ENCODE measurements around the gene ZMIZ2. TPM values are rescaled to one million over a fixed set of nuclear protein-coding genes. Genes with fewer than 3 reads are reported as not detected.
"Not testable (repeated sequence)": the region's sequence is repeated elsewhere in the genome, so short reads cannot be mapped to it uniquely, and the experiment has no call there.

ZMIZ2 gene
- total RNA-seq, 1 donor from 2014 or later, result 54.1 TPM

- ATAC-seq (ENCODE audit: poor library complexity) (no peak), DNase-seq (no peak)
- intact Hi-C loops (cut with DNase I), result no loop called here
Measured at GRCh38 chr7:44787762-44788161, 39.1 kb downstream of the ZMIZ2 start.

DNA sequence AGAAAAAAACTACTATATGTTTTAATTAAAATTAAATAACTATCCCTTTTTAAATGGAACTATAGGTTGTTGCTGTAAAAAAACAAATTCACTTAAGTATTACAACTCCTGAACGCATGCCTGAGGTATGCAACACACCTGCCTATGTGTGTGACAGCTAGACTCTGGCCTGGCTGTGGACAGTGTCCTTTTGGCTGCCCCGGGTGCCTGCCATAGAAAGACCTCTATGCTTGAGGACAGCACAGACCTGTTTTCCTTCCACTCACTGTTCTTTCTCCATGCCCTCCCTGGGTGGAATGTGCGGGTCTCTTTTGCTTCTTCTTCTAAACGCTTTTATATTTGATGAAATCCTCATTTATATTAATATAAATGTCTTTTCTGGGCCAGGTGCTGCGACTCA, 41.3 kb downstream of the ZMIZ2 start:
- no peak for ATAC-seq (ENCODE audit: poor library complexity)
- intact Hi-C loops (cut with DNase I), result loop anchor here (5.0 kb wide), 1 partner anchor 38 kb away; no protein-coding TSS in a partner anchor
- no peak for DNase-seq

DNA sequence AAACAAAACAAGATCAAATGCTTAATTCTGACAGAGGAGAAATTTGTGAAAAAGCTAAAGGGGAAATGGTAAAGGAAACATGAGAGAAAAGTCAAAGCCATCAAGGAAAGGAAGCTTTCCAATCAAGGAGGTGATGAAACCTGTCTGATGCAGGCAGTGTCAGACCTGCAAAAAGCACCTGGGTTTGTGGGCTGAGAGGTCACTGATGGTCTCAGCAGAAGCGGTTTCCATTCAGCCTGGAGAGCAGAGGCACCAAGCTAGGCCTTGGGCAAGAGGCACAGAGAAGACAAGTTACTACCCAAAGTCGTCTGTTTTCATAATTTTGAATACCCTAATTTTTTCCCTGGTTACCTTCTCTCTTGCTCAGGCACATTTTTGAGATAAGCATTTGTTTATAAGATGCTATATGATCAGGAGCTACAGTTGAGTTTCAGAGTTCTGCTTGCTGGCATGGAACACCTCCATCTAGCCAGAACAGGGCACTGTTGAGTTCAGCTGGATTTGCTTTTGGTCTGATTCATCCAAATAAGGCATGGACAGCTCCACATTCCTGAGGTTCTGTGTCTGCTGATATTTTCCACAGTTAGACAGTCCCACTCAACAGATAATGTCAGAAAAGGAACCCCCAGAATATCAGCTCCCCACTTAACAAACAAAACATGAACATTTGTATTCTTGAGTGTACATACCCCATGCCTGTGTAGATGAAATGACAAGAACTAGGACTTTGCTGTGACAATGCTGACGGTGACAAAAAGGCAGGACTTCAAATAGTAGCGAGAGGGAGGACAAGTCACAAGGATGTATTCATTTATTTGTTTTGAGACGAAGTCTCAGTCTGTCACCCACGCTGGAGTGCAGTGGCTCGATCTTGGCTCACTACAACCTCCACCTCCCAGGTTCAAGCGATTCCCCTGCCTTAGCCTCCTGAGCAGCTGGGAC, 42.9 kb downstream of the ZMIZ2 start:
- intact Hi-C loops (cut with DNase I), result loop anchor here (5.0 kb wide), 1 partner anchor 39 kb away; no protein-coding TSS in a partner anchor
- DNase-seq (no peak), ATAC-seq (ENCODE audit: poor library complexity) (no peak)

DNA sequence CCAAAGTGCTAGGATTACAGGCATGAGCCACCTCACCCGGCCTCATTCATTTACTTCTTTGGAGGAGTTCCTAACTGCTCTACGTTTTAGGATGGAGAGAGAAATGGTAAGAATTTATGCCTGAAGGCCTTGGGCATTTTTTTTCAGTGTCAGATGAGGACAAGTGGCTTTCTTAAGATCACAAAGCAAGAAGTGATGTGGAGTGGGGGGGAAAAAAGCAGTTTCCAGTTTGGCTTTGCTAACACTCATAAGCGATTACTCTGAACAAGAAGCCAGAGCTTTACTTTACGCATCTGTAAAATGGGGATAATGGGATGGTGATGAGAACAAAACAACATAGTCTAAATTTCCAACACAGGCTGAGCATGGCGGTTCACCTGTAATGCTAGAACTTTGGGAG, 45.3 kb downstream of the ZMIZ2 start:
- ATAC-seq (ENCODE audit: poor library complexity), result no peak
- intact Hi-C loops (cut with DNase I), result loop anchor here (5.0 kb wide), 1 partner anchor 42 kb away; no protein-coding TSS in a partner anchor
- DNase-seq, result no peak

- intact Hi-C loops (cut with DNase I), result loop anchor here (5.0 kb wide), 1 partner anchor 42 kb away; no protein-coding TSS in a partner anchor
- no peak for ATAC-seq (ENCODE audit: poor library complexity)
Measured at GRCh38 chr7:44794331-44794730, 45.7 kb downstream of the ZMIZ2 start.

GRCh38 chr7:44796034-44796503, 47.4 kb downstream of the ZMIZ2 start:
- DNase-seq (no peak), ATAC-seq (ENCODE audit: poor library complexity) (peak; percentile 15)
- intact Hi-C loops (cut with DNase I), result loop anchor here (5.0 kb wide), 1 partner anchor 189 kb away; the partner anchor contains the start of gene OGDH

More at GRCh38 chr7:44794331-44794730, 45.7 kb downstream of the ZMIZ2 start:
- DNase-seq, result no peak

- intact Hi-C loops (cut with DNase I), result loop anchor here (5.0 kb wide), 1 partner anchor 189 kb away; the partner anchor contains the start of gene OGDH
- ATAC-seq (ENCODE audit: poor library complexity) (peak; percentile 96), DNase-seq (peak; percentile 99)
Measured at GRCh38 chr7:44796504-44797328, 48.1 kb downstream of the ZMIZ2 start, which contains the start of gene PPIA. PPIA (plus strand) TSS chr7:44796681; CDS start chr7:44796725, 44 bp downstream.

- ATAC-seq (ENCODE audit: poor library complexity) (peak; percentile 84), DNase-seq (peak; percentile 93)
- intact Hi-C loops (cut with DNase I), result loop anchor here (5.0 kb wide), 1 partner anchor 190 kb away; the partner anchor contains the start of gene OGDH
Measured at GRCh38 chr7:44797329-44798258, 48.9 kb downstream of the ZMIZ2 start.

GRCh38 chr7:44798649-44799305, 50.1 kb downstream of the ZMIZ2 start:
- intact Hi-C loops (cut with DNase I), result loop anchor here (5.0 kb wide), 1 partner anchor 191 kb away; the partner anchor contains the start of gene OGDH
- DNase-seq (no peak), ATAC-seq (ENCODE audit: poor library complexity) (no peak)

DNA sequence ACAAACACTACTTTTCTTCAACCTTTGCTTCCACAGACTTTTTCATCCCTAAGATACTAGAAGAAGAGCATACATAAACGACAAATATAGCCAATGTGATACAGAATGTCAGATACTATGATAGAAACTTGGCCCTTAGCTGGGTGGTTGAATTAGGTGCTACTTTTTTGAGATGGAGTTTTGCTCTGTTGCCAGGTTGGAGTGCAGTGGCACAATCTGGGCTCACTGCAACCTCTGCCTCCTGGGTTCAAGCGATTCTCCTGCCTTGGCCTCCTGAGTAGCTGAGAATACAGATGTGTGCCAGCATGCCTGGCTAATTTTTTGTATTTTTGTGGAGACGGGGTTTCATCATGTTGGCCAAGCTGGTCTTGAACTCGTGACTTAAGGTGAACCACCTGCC, 51.3 kb downstream of the ZMIZ2 start:
- no peak for DNase-seq
- intact Hi-C loops (cut with DNase I), result loop anchor here (5.0 kb wide), 1 partner anchor 193 kb away; the partner anchor contains the start of gene OGDH
- ATAC-seq (ENCODE audit: poor library complexity), result no peak

DNA sequence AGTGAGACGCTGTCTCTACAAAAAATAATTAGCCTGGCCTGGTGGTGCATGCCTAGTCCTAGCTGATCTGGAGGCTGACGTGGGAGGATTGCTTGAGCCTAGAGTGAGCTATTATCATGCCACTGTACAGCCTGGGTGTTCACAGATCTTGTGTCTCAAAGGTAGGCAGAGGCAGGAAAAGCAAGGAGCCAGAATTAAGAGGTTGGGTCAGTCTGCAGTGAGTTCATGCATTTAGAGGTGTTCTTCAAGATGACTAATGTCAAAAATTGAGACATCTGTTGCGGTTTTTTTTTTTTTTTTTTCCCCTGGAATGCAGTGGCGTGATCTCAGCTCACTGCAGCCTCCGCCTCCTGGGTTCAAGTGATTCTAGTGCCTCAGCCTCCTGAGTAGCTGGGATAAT, 53.2 kb downstream of the ZMIZ2 start:
- intact Hi-C loops (cut with DNase I), result no loop called here
- no peak for DNase-seq
- ATAC-seq (ENCODE audit: poor library complexity), result no peak

- ATAC-seq (ENCODE audit: poor library complexity), result no peak
- intact Hi-C loops (cut with DNase I), result no loop called here
- no peak for DNase-seq
Measured at GRCh38 chr7:44802418-44803025, 53.9 kb downstream of the ZMIZ2 start.

DNA sequence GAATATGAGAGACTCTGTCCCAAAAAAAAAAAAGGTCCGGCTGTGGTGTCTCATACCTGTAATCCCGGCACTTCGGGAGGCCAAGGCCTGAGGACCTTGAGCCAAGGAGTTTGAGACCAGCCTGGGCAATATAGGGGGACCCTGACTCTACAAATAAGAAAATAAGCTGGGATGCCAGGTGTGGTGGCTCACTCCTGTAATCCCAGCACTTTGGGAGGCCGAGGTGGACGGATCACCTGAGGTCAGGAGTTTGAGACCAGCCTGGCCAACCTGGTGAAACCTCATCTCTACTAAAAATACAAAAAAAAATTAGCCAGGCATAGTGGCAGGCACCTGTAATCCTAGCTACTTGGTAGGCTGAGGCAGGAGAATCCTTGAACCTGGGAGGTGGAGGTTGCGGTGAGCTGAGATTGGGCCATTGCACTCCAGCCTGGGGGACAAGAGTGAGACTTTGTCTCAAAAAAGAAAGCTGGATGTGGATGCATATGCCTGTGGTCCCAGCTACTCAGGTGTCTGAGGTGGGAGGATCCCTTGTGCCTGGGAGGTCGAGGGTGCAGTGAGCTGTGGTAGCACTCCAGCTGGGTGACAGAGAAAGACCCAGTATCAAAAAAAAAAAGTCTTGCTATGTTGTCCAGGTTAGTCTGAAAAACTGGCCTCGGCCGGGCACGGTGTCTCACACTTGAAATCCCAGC, 55.3 kb downstream of the ZMIZ2 start:
- ATAC-seq (ENCODE audit: poor library complexity); intact Hi-C loops (cut with DNase I); DNase-seq: not testable (repeated sequence)

- intact Hi-C loops (cut with DNase I), result no loop called here
- DNase-seq (no peak), ATAC-seq (ENCODE audit: poor library complexity) (no peak)
Measured at GRCh38 chr7:44805950-44806349, 57.3 kb downstream of the ZMIZ2 start.

DNA sequence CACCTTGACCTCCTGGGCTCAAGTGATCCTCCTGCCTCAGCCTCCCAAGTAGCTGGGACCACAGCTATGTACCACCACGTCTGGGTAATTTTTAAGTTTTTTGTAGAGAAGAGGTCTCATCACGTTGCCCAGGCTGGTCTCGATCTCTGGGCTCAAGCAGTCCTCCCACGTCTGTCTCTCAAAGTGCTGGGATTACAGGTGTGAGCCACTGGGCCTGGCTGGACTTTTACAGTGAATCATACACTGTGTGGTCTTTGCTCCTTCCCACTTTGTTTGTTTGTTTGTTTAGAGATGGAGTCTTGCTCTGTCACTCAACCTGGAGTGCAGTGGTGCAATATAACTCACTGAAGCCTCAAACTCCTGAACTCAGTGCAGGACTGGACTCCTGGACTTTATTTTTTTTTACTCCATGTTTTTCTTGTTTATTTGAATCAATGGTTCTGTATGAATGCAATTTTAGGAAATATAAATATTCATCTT, 60.3 kb downstream of the ZMIZ2 start:
- DNase-seq (no peak), ATAC-seq (ENCODE audit: poor library complexity) (no peak)
- intact Hi-C loops (cut with DNase I), result no loop called here

DNA sequence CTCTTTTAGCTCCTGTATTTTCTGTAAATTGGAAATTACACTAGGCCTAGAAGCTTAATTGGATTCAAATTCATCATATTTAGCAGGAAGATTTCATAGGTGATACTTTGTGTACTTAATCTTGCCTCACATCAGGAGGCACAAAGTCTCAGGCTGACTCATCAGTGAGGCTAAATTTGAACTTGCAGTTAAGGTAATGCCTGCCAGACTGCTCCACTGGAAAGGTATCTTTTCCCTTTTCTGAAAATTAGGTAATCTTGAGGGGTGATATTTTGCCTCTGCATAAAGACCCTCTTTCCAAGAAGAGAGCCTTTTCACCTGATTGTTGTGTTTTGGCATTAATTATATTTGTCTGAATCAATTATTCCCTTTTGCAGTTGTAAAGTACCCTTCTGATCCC, 62.4 kb downstream of the ZMIZ2 start:
- ATAC-seq (ENCODE audit: poor library complexity), result no peak
- intact Hi-C loops (cut with DNase I), result no loop called here

More for the DNA sequence above, 62.4 kb downstream of the ZMIZ2 start:
- no peak for DNase-seq

Measured in Right ventricle myocardium superior (tissue), 1 donor.